Chondrocyte (in vitro differentiated cells): ENCODE data around the gene PDK2. TPM values are rescaled to one million over a fixed set of nuclear protein-coding genes. Genes with fewer than 3 reads are reported as not detected.

Source experiments
- DNase-seq: peaks from one replicate; pipeline ENCODE4 v3.0.0; 2021; ENCODE audit warnings: mixed read lengths, low spot score
- H3K27ac Mint-ChIP-seq: one replicate; pipeline ENCODE4 v1.8.0; 2021; ENCODE audit warnings: mild to moderate bottlenecking, moderate library complexity, mixed read lengths; ENCODE audit not compliant: unreplicated experiment
- H3K27me3 Mint-ChIP-seq: 2 replicates; pipeline ENCODE4 v1.8.0; 2021; ENCODE audit warnings: low read depth, mixed read lengths
- H3K36me3 Mint-ChIP-seq: 2 replicates; pipeline ENCODE4 v1.8.0; 2021; ENCODE audit warnings: low read depth, mixed read lengths
- H3K4me1 Mint-ChIP-seq: 2 replicates; pipeline ENCODE4 v1.8.0; 2021; ENCODE audit warnings: low read depth, mild to moderate bottlenecking, mixed read lengths
- H3K4me3 Mint-ChIP-seq: one replicate; pipeline ENCODE4 v1.8.0; 2021; ENCODE audit warnings: mild to moderate bottlenecking, moderate library complexity, mixed read lengths; ENCODE audit not compliant: unreplicated experiment
- H3K9me3 Mint-ChIP-seq: 2 replicates; pipeline ENCODE4 v1.8.0; 2021; ENCODE audit warnings: low read depth, mixed read lengths
- CTCF ChIP-seq: fragments of 200-600 bp; sonication (generic); IDR thresholded peaks from 2 replicates; pipeline ENCODE4 v1.5.0; 2021; ENCODE audit warnings: antibody characterized with exemption, mild to moderate bottlenecking, moderate library complexity
- total RNA-seq: library from RNA; stranded (reverse); gene quantifications from 3 replicates; pipeline ENCODE4 v1.2.1, GENCODE V29; 2021

The PDK2 gene
- total RNA-seq, 1 donor from 2014 or later: 31.1 TPM

DNA sequence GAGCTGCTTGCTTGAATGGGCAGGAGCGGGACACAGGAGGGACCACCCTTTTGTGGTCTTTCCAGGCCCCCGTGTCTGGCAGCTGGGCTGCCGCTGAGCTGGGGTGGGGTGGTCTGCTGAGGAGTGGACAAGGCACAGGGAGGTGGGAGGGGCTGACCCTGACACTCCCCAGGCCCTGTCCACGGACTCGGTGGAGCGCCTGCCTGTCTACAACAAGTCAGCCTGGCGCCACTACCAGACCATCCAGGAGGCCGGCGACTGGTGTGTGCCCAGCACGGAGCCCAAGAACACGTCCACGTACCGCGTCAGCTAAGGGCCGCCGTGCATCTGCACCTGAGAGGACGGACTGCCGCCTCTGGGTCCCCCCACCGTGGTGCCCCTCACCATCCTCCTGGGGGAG is 14.6 kb downstream of the PDK2 start:
- DNase-seq: no peak
- Mint-ChIP-seq H3K4me3 (no peak overlapping the region), H3K27ac (no peak overlapping the region), H3K9me3 (no peaks in the 10 kb centered on the region), H3K36me3 (peaks cover 11% of the 10 kb centered on the region), H3K4me1 (peaks cover 16% of the 10 kb centered on the region), H3K27me3 (no peaks in the 10 kb centered on the region)
- no peak for TF ChIP-seq CTCF

DNA sequence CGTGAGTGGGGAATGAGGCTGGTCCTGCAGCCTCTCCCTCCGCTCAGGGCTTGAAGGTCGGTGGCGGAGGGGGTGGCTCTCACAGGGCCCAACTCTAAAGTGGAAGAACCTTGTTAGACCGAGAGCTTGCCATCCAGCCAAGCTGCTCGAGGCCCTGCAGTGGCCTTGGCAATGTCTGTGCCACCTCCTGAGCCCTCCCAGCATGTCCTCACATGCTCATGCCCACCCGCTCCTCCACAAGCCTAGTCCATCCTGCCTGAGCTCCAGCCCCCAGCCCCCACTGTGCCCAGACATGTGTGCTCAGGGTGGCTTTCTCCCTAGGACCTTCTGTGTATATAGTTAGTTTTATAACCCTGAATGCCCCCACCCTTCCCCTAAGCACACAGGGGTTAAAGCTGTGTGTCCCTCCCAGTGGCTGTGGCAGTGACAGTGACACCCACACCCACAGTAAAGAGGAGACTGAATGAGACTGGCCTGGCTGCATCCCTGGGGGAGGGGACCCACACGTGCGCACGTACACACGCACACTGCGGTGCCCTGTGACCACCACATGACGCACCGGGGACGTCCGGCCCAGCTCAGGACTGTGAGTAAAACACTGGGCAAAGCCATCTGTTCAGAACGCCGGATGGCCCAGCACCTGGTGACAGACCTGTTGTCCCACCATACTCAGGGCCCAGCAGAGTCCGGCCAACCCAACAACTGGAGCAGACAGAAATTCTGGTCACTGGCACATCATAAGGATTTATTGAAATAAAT is 15.6 kb downstream of the PDK2 start:
- peaks cover 20% of the 10 kb centered on the region for H3K4me1 Mint-ChIP-seq
- no peak for DNase-seq
- peaks cover 12% of the 10 kb centered on the region for H3K36me3 Mint-ChIP-seq
- no peak for TF ChIP-seq CTCF
- H3K27ac Mint-ChIP-seq: no peak overlapping the region
- no peak overlapping the region for H3K4me3 Mint-ChIP-seq
- H3K27me3 Mint-ChIP-seq: no peaks in the 10 kb centered on the region
- no peaks in the 10 kb centered on the region for H3K9me3 Mint-ChIP-seq

DNA sequence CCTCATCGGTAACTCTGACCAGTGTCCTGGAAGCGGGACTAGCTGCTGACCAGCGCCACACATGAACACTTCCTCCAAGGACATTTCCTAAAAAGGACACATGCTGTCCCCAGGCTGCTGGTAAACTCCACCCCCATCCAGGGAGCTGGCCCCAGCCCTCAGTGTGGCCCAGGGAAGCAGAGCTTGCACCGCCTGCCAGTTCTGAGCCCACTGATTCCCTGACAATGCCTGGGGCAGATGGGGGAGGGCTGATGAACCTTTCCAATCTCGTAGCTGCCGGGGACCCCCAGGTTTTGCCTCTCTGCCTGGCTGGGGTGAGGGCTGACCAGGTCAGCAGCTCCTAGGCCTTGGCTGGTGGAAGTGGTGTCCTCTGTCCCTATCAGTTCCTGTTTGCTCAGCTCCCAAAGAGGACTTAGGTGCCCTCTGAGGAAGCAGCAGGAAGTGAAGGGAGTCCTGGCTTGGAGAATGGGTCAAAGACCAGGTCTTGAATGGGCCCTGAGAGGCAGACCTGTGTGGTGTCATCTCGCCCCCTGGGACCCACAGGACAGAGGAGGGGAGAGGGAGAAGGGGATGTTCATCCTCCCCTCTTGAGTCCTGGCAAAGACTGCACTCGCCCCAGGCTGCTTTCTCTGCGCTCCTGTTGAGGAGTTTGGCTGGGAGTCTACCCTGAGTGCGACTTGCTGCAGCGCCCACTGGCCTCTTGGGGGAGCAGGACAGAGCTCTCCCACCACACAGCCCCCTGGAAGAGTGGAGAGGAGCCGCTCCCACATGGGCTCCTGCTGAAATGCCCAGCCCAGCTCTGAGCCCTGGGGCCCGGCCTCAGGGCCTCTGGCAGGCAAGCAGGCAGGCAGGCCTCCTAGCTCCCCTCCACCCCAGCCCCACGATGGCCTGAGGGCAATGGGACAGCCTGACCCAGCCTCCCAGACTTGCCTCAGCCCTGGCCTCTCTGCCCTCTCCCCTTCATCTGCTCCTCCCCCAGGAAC is 16.8 kb downstream of the PDK2 start:
- Mint-ChIP-seq H3K4me3 (no peak overlapping the region), H3K36me3 (peaks cover 10% of the 10 kb centered on the region), H3K27me3 (no peaks in the 10 kb centered on the region), H3K27ac (peak overlapping the region; percentile 73), H3K9me3 (no peaks in the 10 kb centered on the region), H3K4me1 (peaks cover 20% of the 10 kb centered on the region)
- TF ChIP-seq CTCF: no peak
- DNase-seq: no peak

DNA sequence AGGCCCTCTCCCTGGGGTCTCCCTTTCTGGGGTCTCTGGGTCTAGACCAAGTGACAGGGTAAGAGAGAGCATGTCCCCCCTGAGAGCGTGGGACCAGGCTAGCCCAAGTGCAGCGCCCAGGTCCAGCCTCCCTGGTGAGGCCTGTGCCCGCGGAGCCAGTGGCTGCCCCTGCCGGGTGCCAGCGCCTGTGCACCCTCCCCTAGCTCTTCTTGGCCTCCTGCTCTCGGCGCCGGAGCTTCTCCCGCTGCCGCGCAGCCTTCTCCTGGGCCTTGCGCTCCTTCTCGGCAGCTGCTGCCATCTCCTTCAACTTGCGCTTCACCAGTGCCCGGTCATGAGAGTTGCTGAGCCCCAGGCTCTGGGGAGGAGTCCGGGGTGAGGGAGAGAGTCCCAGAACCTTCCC is 17.5 kb downstream of the PDK2 start:
- H3K27ac Mint-ChIP-seq: no peak overlapping the region
- peaks cover 10% of the 10 kb centered on the region for H3K36me3 Mint-ChIP-seq
- peaks cover 20% of the 10 kb centered on the region for H3K4me1 Mint-ChIP-seq
- no peaks in the 10 kb centered on the region for H3K27me3 Mint-ChIP-seq
- H3K4me3 Mint-ChIP-seq: no peak overlapping the region
- no peaks in the 10 kb centered on the region for H3K9me3 Mint-ChIP-seq
- no peak for DNase-seq
- no peak for TF ChIP-seq CTCF

GRCh38 chr17:50113624-50114320 is 18.6 kb downstream of the PDK2 start:
- Mint-ChIP-seq H3K4me1 (peaks cover 20% of the 10 kb centered on the region), H3K27ac (no peak overlapping the region), H3K9me3 (no peaks in the 10 kb centered on the region), H3K4me3 (no peak overlapping the region), H3K27me3 (no peaks in the 10 kb centered on the region), H3K36me3 (peaks cover 8% of the 10 kb centered on the region)
- no peak for TF ChIP-seq CTCF
- no peak for DNase-seq
